HL-60/S4 treated with retinoic acid at 250 ng/mL for 4 days and 3 days (cell line): Measurements from ENCODE around the gene ARRB1.
"Not testable (repeated sequence)": the region's sequence is repeated elsewhere in the genome, so short reads cannot be mapped to it uniquely, and the experiment has no call there.

Source experiments
- in situ Hi-C: fragments of 300-500 bp; cut with MboI; formaldehyde crosslinking; loops from 2 replicates; pipeline ENCODE4 v1.7.0; 2022; ENCODE audit warnings: low sequenced_read_pairs

ARRB1 gene

DNA sequence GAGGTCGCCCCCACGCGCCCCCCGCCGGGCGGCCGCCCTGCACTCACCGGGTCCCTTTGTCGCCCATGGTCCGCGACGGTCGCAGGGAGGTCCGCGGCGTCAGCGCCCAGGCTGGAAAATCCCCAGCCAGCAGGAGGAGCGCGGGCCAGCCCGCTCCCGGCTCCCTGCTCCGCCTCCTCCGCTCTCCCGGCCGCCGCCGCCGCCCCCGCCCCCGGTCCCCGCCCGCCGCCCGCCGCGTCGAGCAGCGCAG, at the start of gene ARRB1:
ARRB1 (minus strand) TSS at position 121 of the 250 bp plus-strand sequence; CDS start at position 67, 54 bp downstream.
- in situ Hi-C loops = no loop called here

DNA sequence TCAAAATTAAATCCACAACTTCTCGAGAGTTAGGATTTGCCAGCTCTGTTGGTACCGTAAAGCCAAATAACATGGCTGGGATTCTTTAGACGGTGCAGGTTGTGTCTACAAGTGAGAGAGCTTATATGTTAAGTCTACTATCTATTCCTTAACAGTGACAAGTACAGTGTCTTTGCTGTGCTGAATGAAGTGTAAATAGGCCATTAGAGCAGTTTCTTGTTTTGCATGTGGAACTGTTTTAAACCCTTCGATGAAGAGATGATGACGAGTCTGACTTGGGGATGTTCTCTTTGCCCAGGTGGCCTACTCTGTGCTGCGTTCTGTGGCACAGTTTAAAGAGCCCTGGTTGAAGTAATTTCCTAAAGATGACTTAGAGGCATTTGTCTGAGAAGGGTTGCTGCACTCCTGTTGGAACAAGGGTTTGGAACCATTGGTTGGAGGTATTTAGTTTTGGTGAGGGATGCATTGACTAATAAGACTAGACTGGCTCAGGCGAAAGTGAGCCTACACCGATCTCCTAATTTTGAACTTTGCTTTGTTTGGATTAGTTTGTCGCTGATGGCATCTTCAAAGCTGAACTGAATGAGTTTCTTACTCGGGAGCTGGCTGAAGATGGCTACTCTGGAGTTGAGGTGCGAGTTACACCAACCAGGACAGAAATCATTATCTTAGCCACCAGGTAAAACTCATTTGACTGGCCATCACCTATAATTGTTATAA, 48.8 kb upstream of the ARRB1 start:
- in situ Hi-C loops = no loop called here

DNA sequence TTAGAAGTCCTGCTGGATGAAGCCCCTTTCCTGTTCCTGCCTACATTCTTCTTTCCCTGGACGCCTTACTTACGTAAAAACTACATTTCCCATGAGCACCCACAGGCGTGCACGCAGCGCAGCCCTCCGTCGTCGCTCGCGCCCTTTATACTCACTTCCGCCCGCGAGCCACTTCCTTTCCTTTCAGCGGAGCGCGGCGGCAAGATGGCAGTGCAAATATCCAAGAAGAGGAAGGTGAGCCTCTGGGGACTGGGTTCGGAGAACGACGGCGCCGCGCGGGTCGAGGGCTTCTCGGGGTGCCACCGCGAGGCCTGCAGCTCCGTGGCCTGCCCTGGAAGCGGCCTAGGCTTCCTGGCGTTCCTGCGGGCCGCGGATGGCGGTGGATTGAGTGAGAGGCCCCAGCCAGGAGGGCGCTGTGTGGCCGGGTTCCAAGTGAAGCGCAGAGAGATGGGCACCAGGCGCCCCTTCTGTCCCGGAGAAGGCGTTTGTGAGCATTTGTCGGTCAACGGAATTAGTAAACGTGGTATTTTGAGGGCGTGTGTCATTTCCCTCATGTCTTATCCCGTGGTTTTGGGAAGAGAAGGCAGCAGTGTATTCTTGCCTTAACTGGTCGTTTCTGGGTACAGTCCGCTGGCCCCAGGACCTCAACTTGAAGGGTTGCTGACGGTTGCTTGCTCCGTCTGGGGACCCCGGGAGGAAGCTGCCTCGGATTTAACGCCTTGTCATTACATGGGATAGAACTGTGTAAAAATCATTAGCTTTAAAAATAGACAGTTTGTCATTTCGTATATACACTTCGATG, 48.1 kb upstream of the ARRB1 start, which contains the start of gene RPS3:
RPS3 (plus strand) TSS at position 175 of the 802 bp plus-strand sequence; CDS start at position 205, 30 bp downstream.
- in situ Hi-C loops = no loop called here

DNA sequence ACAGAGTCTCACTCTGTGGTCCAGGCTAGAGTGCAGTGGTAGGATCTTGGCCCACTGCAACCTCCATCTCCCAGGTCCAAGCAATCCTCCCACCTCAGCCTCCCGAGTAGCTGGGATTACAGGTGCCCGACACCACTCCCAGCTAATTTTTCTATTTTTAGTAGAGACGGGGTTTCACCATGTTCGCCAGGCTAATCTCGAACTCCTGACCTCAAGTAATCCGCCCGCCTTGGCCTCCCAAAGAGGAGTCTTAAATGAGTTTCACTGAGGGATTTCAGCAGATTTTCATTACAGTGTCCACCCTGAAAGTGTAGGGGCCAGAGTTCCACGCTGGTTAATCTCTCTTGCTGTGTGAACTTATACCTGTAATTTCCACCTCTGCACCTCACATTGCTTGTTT, 47.4 kb upstream of the ARRB1 start:
- in situ Hi-C loops = no loop called here

DNA sequence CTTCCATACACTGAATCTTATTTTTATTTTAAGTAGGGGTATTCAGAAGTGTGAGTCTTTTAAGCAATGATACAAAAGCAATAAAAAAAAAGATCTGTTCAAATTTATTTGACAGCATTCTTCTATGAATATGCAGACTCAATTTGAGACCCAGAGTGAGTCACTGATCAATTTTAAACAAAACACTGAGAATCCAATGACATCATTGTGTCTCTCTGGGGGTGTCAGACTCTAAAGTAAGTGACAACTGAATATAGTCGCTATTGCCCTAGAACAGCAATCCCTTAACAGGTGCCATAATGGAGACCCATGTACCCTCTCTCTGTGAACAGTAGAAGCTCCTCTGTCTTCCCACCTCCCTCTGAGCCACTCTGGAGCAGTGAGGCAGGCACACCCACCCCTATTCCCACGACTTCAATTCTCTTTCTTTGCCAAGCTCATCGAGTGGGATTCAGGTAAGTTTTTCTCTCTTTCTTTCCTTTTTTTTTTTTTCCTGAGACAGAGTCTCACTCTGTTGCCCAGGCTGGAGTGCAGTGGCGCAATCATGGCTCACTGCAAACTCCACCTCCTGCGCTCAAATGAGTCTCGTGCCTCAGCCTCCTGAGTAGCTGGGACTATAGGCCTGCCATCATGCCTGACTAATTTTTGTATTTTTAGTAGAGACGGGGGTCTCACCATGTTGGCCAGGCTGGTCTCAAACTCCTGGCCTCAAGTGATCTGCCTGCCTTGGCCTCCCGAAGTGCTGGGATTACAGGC, 42.8 kb upstream of the ARRB1 start:
- in situ Hi-C loops = no loop called here

DNA sequence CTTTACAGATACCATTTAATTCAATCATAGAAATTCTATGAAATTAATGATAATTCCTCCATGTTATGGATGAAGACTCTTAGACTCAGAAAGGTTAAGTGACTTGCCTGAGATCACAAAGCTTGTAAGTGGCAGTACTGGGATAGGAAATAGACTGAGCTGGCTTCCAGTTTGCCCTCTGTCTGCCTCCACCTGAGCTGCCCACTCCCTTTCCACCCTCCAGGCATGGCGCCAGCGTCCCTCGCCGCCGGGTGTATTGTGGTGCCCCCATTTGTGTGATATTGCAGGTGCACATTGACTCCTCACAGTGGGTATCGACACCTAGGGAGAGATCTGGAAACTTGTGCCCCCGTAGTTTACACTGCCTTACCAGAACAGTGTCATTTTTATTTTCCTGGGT, 38.5 kb upstream of the ARRB1 start:
- in situ Hi-C loops = loop anchor here (10.0 kb wide), 2 partner anchors 55 to 115 kb away; no protein-coding TSS in a partner anchor

DNA sequence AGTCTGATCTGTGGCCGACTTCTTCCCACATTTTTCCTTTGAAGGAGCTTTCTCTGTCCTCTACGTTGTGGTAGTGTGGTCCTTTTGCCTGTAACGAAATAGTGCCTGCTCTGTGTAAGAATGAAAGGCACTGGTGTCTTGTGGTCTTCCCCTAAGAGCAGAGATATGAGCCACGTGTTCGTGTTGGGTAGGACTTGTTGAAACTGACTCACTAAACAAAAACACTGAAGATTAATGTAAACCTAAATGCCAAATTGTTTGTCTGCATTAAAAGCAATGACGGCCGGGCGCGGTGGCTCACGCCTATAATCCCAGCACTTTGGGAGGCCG, 37.8 kb upstream of the ARRB1 start:
- in situ Hi-C loops = loop anchor here (10.0 kb wide), 2 partner anchors 54 to 114 kb away; no protein-coding TSS in a partner anchor

- in situ Hi-C loops = loop anchor here (10.0 kb wide), 2 partner anchors 54 to 114 kb away; no protein-coding TSS in a partner anchor
Observed at GRCh38 chr11:75388386-75389275, 37.2 kb upstream of the ARRB1 start.

- in situ Hi-C loops = loop anchor here (10.0 kb wide), 2 partner anchors 53 to 113 kb away; no protein-coding TSS in a partner anchor
Observed at GRCh38 chr11:75387736-75388294, 36.4 kb upstream of the ARRB1 start.

- in situ Hi-C loops = loop anchor here (10.0 kb wide), 2 partner anchors 52 to 112 kb away; no protein-coding TSS in a partner anchor
Observed at GRCh38 chr11:75386942-75387630, 35.6 kb upstream of the ARRB1 start.

DNA sequence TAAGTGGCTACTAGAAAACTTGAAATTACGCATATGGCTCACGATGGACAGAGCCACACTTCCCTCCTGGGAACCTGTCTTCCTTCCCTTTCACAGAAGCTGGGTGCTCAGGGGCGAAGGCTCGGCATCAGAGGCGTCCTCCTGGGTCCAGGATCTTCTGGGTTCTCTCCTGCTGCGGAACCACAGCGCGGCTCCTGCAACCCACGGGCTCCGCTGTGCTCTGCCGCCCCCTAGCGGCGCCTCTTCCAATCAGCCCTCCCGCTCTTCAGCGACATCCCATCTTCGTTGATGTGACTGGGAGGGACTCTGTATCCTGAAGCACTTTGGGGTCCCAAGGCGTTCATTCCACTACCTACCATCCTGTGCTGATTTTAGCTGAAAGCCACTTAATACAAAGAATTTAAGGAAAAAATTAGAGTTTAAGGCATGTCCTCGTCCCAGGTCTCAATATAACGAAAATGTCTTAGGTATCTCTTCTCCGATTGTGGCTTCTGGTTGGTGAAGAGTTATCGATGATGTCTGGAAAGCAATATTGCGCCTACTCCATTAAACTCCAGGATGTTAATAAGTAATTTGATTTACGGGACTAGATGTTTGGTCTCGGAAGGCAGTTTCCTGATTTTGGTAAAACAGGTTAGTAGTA, 33.1 kb upstream of the ARRB1 start:
- in situ Hi-C loops = loop anchor here (10.0 kb wide), 2 partner anchors 50 to 110 kb away; no protein-coding TSS in a partner anchor

GRCh38 chr11:75383246-75383645, 31.8 kb upstream of the ARRB1 start:
- in situ Hi-C loops = loop anchor here (10.0 kb wide), 2 partner anchors 48 to 108 kb away; no protein-coding TSS in a partner anchor

DNA sequence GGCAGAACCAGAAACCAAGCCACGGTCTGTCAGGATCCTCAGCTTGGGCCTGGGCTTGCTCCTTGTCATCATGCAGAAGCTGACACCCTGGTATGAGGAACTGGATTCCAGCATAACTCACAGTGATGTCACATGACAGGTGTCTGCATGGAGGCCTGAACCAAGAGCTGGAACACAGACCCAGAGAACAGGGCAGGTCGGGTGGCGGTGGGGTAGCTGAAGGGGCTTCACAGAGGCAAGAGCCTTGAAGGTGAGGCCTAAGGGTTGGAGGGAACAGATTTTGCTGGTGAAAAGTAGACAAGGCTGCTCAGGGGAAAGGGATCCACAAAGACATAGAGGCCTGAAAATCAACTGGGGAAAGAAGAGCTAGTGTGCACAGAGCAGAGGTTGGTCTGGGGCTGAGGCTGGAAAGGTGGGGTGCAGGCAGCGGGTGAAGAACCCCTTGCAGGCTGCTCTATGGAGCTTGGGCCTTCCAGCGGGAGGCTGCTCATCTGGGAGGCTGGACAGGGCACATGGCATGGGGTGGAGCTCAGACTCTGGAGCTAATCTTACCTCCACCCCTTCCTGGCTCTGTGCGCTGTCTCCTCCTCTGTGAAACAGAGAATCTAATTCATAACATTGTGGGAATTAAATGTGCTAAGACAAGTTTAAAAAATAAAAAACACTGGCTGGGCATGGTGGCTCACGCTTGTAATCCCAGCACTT, 29.4 kb upstream of the ARRB1 start:
- in situ Hi-C loops = loop anchor here (10.0 kb wide), 2 partner anchors 46 to 106 kb away; no protein-coding TSS in a partner anchor

DNA sequence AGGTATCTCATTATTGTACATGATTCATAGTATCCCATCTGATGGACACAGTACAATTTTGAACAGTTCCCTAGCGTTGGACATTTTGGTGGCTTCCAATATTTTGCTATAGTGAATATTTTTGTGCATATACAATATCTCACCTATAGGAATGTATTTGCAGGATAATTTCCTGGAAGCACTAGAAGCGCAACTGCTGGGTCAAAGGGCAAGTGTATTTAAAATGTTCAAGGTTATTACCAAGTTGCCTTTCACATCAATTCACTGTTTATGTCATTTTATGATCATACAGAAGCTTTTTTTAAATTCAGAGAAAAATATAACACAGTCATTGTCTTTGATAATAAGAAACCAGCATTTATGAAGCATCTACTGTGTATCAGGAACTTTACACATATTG, 28.8 kb upstream of the ARRB1 start:
- in situ Hi-C loops = loop anchor here (10.0 kb wide), 2 partner anchors 45 to 105 kb away; no protein-coding TSS in a partner anchor

DNA sequence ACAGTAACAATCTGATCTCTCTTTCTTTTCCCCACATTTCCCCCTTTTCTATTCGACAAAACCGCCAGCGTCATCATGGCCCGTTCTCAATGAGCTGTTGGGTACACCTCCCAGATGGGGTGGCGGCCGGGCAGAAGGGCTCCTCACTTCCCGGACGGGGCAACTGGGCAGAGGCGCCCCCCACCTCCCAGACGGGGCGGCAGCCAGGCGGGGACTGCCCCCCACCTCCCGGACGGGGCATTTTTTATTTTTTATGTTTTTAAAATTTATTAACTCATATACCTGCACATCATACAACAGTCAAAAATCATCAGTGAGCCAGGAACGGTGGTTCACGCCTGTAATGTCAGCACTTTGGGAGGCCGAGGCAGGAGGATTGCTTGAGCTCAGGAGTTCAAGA, 27.3 kb upstream of the ARRB1 start:
- in situ Hi-C loops = not testable (repeated sequence)

DNA sequence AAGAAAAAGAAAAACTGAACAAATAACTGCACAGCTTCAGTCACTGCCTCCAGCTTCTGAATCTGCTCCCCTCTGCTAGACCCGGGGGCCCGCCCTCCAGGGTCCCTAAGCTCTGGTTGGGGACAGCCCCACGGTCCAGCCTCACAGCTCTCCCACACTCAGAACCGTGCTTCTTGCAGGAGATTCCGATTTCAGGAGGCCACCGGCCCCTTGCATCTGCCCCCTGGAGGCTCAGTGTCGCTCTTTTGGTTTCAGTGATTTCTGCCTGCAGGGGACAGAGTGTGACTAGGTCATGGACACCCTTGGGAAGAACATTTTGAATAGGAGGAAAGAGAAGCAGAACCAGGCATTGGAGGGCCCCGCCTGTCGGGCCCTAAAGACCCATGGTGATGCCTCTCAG, 24.7 kb upstream of the ARRB1 start:
- in situ Hi-C loops = no loop called here

- in situ Hi-C loops = no loop called here
Observed at GRCh38 chr11:75375626-75376025, 24.2 kb upstream of the ARRB1 start.

- in situ Hi-C loops = no loop called here
Observed at GRCh38 chr11:75374646-75375045, 23.2 kb upstream of the ARRB1 start.
